Trophoblast cell (in vitro differentiated cells and primary cell): ENCODE measurements around the gene DIRAS1.

Experiments used
- DNase-seq, 2 donors: peaks; one replicate each; pipeline ENCODE4 v3.0.0-alpha.2; 2016
- H2AFZ ChIP-seq: 2 replicates; pipeline ENCODE4 v1.6.1; 2013; ENCODE audit warnings: low read length, moderate library complexity, mild to moderate bottlenecking; ENCODE audit not compliant: insufficient read depth, poor library complexity
- H2AK5ac ChIP-seq: 2 replicates; pipeline ENCODE4 v1.6.1; 2013; ENCODE audit warnings: mild to moderate bottlenecking, low read length
- H2BK120ac ChIP-seq: 2 replicates; pipeline ENCODE4 v1.6.1; 2013; ENCODE audit warnings: low read length, mild to moderate bottlenecking, moderate library complexity; ENCODE audit not compliant: insufficient read depth, poor library complexity
- H2BK12ac ChIP-seq: 2 replicates; pipeline ENCODE4 v1.6.1; 2013; ENCODE audit warnings: mild to moderate bottlenecking, low read length, moderate library complexity
- H2BK5ac ChIP-seq: 2 replicates; pipeline ENCODE4 v1.6.1; 2013; ENCODE audit warnings: low read length, low read depth, moderate library complexity, mild to moderate bottlenecking; ENCODE audit not compliant: poor library complexity
- H3K14ac ChIP-seq: 2 replicates; pipeline ENCODE4 v1.6.1; 2013; ENCODE audit warnings: mild to moderate bottlenecking, low read length
- H3K18ac ChIP-seq: 2 replicates; pipeline ENCODE4 v1.6.1; 2013; ENCODE audit warnings: mild to moderate bottlenecking, low read length
- H3K23ac ChIP-seq: 2 replicates; pipeline ENCODE4 v1.6.1; 2013; ENCODE audit warnings: low read length
- H3K27ac ChIP-seq: 2 replicates; pipeline ENCODE4 v1.5.1; 2013; ENCODE audit warnings: low read depth, mild to moderate bottlenecking, inconsistent platforms, low read length, moderate library complexity
- H3K27me3 ChIP-seq: 2 replicates; pipeline ENCODE4 v1.6.1; 2013; ENCODE audit warnings: inconsistent platforms, mild to moderate bottlenecking, low read length, moderate library complexity; ENCODE audit not compliant: insufficient read depth
- H3K36me3 ChIP-seq, 2 experiments: 1 replicate in 1 of 2; 2 replicates in 1 of 2; pipeline ENCODE4 v1.6.1; 2013; ENCODE audit warnings: low read length in 2 of 2, mild to moderate bottlenecking in 2 of 2, moderate library complexity in 1 of 2; ENCODE audit not compliant: insufficient read depth in 2 of 2, control insufficient read depth in 1 of 2
- H3K4ac ChIP-seq: 2 replicates; pipeline ENCODE4 v1.6.1; 2013; ENCODE audit warnings: low read depth, mild to moderate bottlenecking, low read length, moderate library complexity
- H3K4me1 ChIP-seq, 2 experiments: 1 replicate in 1 of 2; 2 replicates in 1 of 2; pipeline ENCODE4 v1.6.1; 2013; ENCODE audit warnings: low read length in 2 of 2, mild to moderate bottlenecking in 2 of 2, moderate library complexity in 1 of 2; ENCODE audit not compliant: insufficient read depth in 2 of 2, control insufficient read depth in 1 of 2
- H3K4me2 ChIP-seq: 2 replicates; pipeline ENCODE4 v1.6.1; 2013; ENCODE audit warnings: inconsistent platforms, mild to moderate bottlenecking, low read length, moderate library complexity
- H3K4me3 ChIP-seq: 2 replicates; pipeline ENCODE4 v1.5.1; 2013; ENCODE audit warnings: mild to moderate bottlenecking, low read depth, low read length, inconsistent platforms
- H3K79me1 ChIP-seq: one replicate; pipeline ENCODE4 v1.6.1; 2013; ENCODE audit warnings: low read length
- H3K79me2 ChIP-seq: 2 replicates; pipeline ENCODE4 v1.6.1; 2013; ENCODE audit warnings: low read length, mild to moderate bottlenecking; ENCODE audit not compliant: control insufficient read depth, insufficient read depth, poor library complexity
- H3K9ac ChIP-seq: 2 replicates; pipeline ENCODE4 v1.6.1; 2013; ENCODE audit warnings: mild to moderate bottlenecking, low read length
- H3K9me3 ChIP-seq: 2 replicates; pipeline ENCODE4 v1.6.1; 2013; ENCODE audit warnings: low read depth, mild to moderate bottlenecking, control low read depth, inconsistent platforms, low read length; ENCODE audit not compliant: insufficient read depth
- H4K12ac ChIP-seq: 2 replicates; pipeline ENCODE4 v1.6.1; 2013; ENCODE audit warnings: low read depth, mild to moderate bottlenecking, low read length, moderate library complexity
- H4K8ac ChIP-seq: 2 replicates; pipeline ENCODE4 v1.6.1; 2013; ENCODE audit warnings: low read depth, mild to moderate bottlenecking, low read length, moderate library complexity
- H4K91ac ChIP-seq: one replicate; pipeline ENCODE4 v1.6.1; 2013; ENCODE audit warnings: low read depth, mild to moderate bottlenecking, low read length, moderate library complexity
- WGBS: extraction: QIAGEN DNeasy Blood & Tissue Kit; methylation state at CpG from one replicate; pipeline ENCODE4 v1.1.7; 2013; ENCODE audit warnings: missing lambda C conversion rate; ENCODE audit not compliant: insufficient read length, insufficient coverage; ENCODE audit errors: extremely low coverage; 5-methylcytosine and 5-hydroxymethylcytosine counted together

The DIRAS1 gene

GRCh38 chr19:2767688-2768087 lies 46.5 kb upstream of the DIRAS1 start:
- no peak overlapping the region for H4K12ac ChIP-seq
- no peak overlapping the region for H3K9ac ChIP-seq
- no peak overlapping the region for H2BK12ac ChIP-seq
- peaks cover 4% of the 10 kb centered on the region for H3K79me2 ChIP-seq
- no peak overlapping the region for H4K91ac ChIP-seq
- no peaks in the 10 kb centered on the region for H3K79me1 ChIP-seq
- H3K4me3 ChIP-seq = no peak overlapping the region
- H3K27ac ChIP-seq = no peak overlapping the region
- H3K23ac ChIP-seq = no peak overlapping the region
- no peak overlapping the region for H3K14ac ChIP-seq
- no peaks in the 10 kb centered on the region for H3K9me3 ChIP-seq
- H3K18ac ChIP-seq = no peak overlapping the region
- no peaks in the 10 kb centered on the region for H3K27me3 ChIP-seq
- no peak overlapping the region for H2AK5ac ChIP-seq
- WGBS = no CpG with 5 or more reads among the region's 19 CpGs
- peaks cover 9 to 11% of the 10 kb centered on the region in 2 experiments for H3K4me1 ChIP-seq
- H3K36me3 ChIP-seq = peaks cover 76 to 77% of the 10 kb centered on the region in 2 experiments
- DNase-seq = no peak
- no peak overlapping the region for H2AFZ ChIP-seq
- no peak overlapping the region for H2BK120ac ChIP-seq
- no peak overlapping the region for H3K4ac ChIP-seq
- H4K8ac ChIP-seq = no peak overlapping the region
- H3K4me2 ChIP-seq = no peak overlapping the region
- no peak overlapping the region for H2BK5ac ChIP-seq

DNA sequence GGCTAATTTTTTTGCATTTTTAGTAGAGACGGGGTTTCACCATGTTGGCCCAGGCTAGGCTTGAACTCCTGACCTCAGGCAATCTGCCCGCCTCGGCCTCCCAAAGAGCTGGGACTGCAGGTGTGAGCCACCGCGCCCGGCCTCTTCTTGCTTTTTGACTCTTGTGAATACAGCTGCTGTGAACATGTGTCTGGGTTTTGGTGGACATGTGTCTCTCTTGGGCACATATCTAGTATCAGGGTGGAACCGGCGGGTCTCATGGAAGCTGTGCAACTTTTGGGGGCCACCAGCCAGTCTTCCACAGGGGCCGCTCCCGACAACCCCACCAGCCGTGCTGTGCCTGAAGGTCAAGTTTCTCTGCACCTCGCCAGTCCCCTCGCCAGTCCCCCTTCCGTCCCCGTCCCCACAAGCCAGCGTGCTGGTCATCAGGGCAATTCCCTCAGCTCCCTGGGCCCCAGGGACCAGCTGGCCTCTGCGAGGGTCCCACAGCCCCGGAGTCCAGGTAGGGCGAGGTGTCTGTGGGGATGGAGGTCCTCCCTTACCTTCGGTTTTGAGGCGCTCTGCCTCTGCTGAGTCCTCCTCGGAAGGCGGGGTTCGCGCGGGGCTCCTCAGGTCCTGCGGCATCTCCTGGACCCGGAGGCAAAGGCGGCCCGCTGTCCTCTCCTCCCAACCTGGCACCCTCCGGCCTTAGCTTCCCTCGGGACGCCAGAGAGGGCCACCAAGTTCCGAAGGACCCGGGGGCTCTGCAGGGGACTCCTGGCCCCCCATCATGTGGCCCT lies 45.6 kb upstream of the DIRAS1 start:
- no peak overlapping the region for H3K27ac ChIP-seq
- no peak overlapping the region for H3K9ac ChIP-seq
- H2AK5ac ChIP-seq = no peak overlapping the region
- H2BK120ac ChIP-seq = no peak overlapping the region
- peaks cover 1 to 4% of the 10 kb centered on the region in 2 experiments for H3K4me1 ChIP-seq
- H4K8ac ChIP-seq = no peak overlapping the region
- no peak overlapping the region for H4K12ac ChIP-seq
- H3K79me2 ChIP-seq = no peaks in the 10 kb centered on the region
- H3K14ac ChIP-seq = no peak overlapping the region
- H3K27me3 ChIP-seq = no peaks in the 10 kb centered on the region
- H2BK12ac ChIP-seq = no peak overlapping the region
- no peak overlapping the region for H3K4ac ChIP-seq
- H4K91ac ChIP-seq = no peak overlapping the region
- DNase-seq = no peak
- no peak overlapping the region for H3K4me3 ChIP-seq
- H3K4me2 ChIP-seq = no peak overlapping the region
- H2AFZ ChIP-seq = no peak overlapping the region
- no peak overlapping the region for H3K23ac ChIP-seq
- H3K18ac ChIP-seq = no peak overlapping the region
- WGBS = no CpG with 5 or more reads among the region's 35 CpGs
- H3K9me3 ChIP-seq = no peaks in the 10 kb centered on the region
- H3K79me1 ChIP-seq = no peaks in the 10 kb centered on the region
- H2BK5ac ChIP-seq = no peak overlapping the region
- H3K36me3 ChIP-seq = peaks cover 81 to 83% of the 10 kb centered on the region in 2 experiments

- no peak overlapping the region for H3K4me2 ChIP-seq
- no peak overlapping the region for H3K27ac ChIP-seq
- H2AFZ ChIP-seq = no peak overlapping the region
- H3K4me3 ChIP-seq = no peak overlapping the region
- H3K18ac ChIP-seq = no peak overlapping the region
- no peak overlapping the region for H3K9ac ChIP-seq
- no peak overlapping the region for H3K14ac ChIP-seq
- no peak overlapping the region for H4K91ac ChIP-seq
- H3K79me2 ChIP-seq = no peaks in the 10 kb centered on the region
- H2BK120ac ChIP-seq = no peak overlapping the region
- no peak for DNase-seq
- H2BK5ac ChIP-seq = no peak overlapping the region
- no peaks in the 10 kb centered on the region for H3K79me1 ChIP-seq
- H3K9me3 ChIP-seq = no peaks in the 10 kb centered on the region
- H3K4ac ChIP-seq = no peak overlapping the region
- no peak overlapping the region for H4K8ac ChIP-seq
- no peak overlapping the region for H3K23ac ChIP-seq
- H2BK12ac ChIP-seq = no peak overlapping the region
- no CpG with 5 or more reads among the region's 15 CpGs for WGBS
- no peak overlapping the region for H4K12ac ChIP-seq
- H2AK5ac ChIP-seq = no peak overlapping the region
- no peaks in the 10 kb centered on the region for H3K4me1 ChIP-seq
- peaks cover 84 to 86% of the 10 kb centered on the region in 2 experiments for H3K36me3 ChIP-seq
- H3K27me3 ChIP-seq = no peaks in the 10 kb centered on the region
Measured at GRCh38 chr19:2765376-2765775, 44.2 kb upstream of the DIRAS1 start.

- Histone ChIP-seq H3K4ac (no peak overlapping the region), H3K9me3 (no peaks in the 10 kb centered on the region), H3K4me1 (no peaks in the 10 kb centered on the region), H3K36me3 (peaks cover 83 to 84% of the 10 kb centered on the region in 2 experiments), H2BK5ac (no peak overlapping the region), H3K79me2 (no peaks in the 10 kb centered on the region), H2AFZ (no peak overlapping the region), H2BK120ac (no peak overlapping the region), H4K91ac (no peak overlapping the region), H3K27ac (no peak overlapping the region), H3K4me2 (no peak overlapping the region), H3K14ac (no peak overlapping the region), H2BK12ac (no peak overlapping the region), H3K27me3 (no peaks in the 10 kb centered on the region), H4K8ac (no peak overlapping the region), H2AK5ac (no peak overlapping the region), H3K23ac (no peak overlapping the region), H3K18ac (no peak overlapping the region), H4K12ac (no peak overlapping the region), H3K9ac (no peak overlapping the region), H3K79me1 (no peaks in the 10 kb centered on the region), H3K4me3 (no peak overlapping the region)
- DNase-seq = no peak
- no CpG with 5 or more reads among the region's 21 CpGs for WGBS
Measured at GRCh38 chr19:2764945-2765344, 43.8 kb upstream of the DIRAS1 start.
